Naive thymus-derived CD4-positive, alpha-beta T cell (primary cell): ENCODE measurements around the gene RAB7A. TPM values are rescaled to one million over a fixed set of nuclear protein-coding genes. Genes with fewer than 3 reads are reported as not detected.

Experiments
- ATAC-seq: fragments of 150-1000 bp; cut with Tn5 transposase; 2 replicates; pipeline ENCODE4 v1.10.0; 2021; ENCODE audit warnings: mild to moderate bottlenecking, moderate library complexity
- CTCF ChIA-PET: fragments of 350-600 bp; sonication (Branson Sonifier 250); formaldehyde crosslinking; loops from one replicate; lab custom pipeline; 2021; ENCODE audit warnings: antibody characterized with exemption; lab: Charles Lee
- POLR2A ChIA-PET: fragments of 350-600 bp; sonication (Branson Sonifier 250); formaldehyde crosslinking; loops from one replicate; lab custom pipeline; 2021; ENCODE audit warnings: antibody characterized with exemption, inconsistent platforms; lab: Charles Lee
- DNase-seq, 9 donors: peaks; one replicate each; pipeline versions ENCODE4 v3.0.0 to v3.0.0-alpha.2; 2020 to 2022; ENCODE audit warnings: mixed read lengths in 1 of 9
- H3K27ac ChIP-seq: one replicate; pipeline ENCODE4 v1.7.0; 2013; ENCODE audit warnings: mild to moderate bottlenecking, low read depth, low read length, moderate library complexity
- H3K27me3 ChIP-seq, 2 donors: one replicate each; pipeline ENCODE4 v1.7.0; 2013; ENCODE audit warnings: low read length in 2 of 2, mild to moderate bottlenecking in 2 of 2, moderate library complexity in 2 of 2; ENCODE audit not compliant: control insufficient read depth in 2 of 2, insufficient read depth in 2 of 2
- H3K36me3 ChIP-seq, 3 experiments: 1 replicate in 2 of 3; 2 replicates in 1 of 3; pipeline ENCODE4 v1.7.0; 2013; ENCODE audit warnings: low read length in 3 of 3, mild to moderate bottlenecking in 3 of 3, moderate library complexity in 1 of 3; ENCODE audit not compliant: insufficient read depth in 3 of 3, control insufficient read depth in 2 of 3
- H3K4me1 ChIP-seq, 2 donors: one replicate each; pipeline ENCODE4 v1.7.0; 2013; ENCODE audit warnings: low read length in 2 of 2, mild to moderate bottlenecking in 2 of 2, moderate library complexity in 1 of 2; ENCODE audit not compliant: control insufficient read depth in 2 of 2, insufficient read depth in 2 of 2
- H3K4me3 ChIP-seq: 2 replicates; pipeline ENCODE4 v1.7.0; 2013; ENCODE audit warnings: mild to moderate bottlenecking, low read length
- H3K9me3 ChIP-seq, 3 experiments: 1 replicate in 2 of 3; 2 replicates in 1 of 3; pipeline ENCODE4 v1.7.0; 2013; ENCODE audit warnings: low read length in 3 of 3; ENCODE audit not compliant: control insufficient read depth in 2 of 3
- H3K27ac Mint-ChIP-seq, 9 donors: one replicate each; pipeline ENCODE4 v1.8.0; 2020 to 2022; ENCODE audit warnings: mixed read lengths in 9 of 9, mild to moderate bottlenecking in 8 of 9, moderate library complexity in 5 of 9, inconsistent platforms in 2 of 9
- H3K27me3 Mint-ChIP-seq, 5 donors: one replicate each; pipeline ENCODE4 v1.8.0; 2021 to 2022; ENCODE audit warnings: mixed read lengths in 5 of 5, mild to moderate bottlenecking in 1 of 5
- H3K36me3 Mint-ChIP-seq, 5 donors: one replicate each; pipeline ENCODE4 v1.8.0; 2020 to 2022; ENCODE audit warnings: mixed read lengths in 5 of 5, mild to moderate bottlenecking in 3 of 5, inconsistent platforms in 1 of 5
- H3K4me1 Mint-ChIP-seq, 7 donors: one replicate each; pipeline ENCODE4 v1.8.0; 2020 to 2022; ENCODE audit warnings: mixed read lengths in 7 of 7, mild to moderate bottlenecking in 3 of 7, inconsistent platforms in 1 of 7
- H3K4me3 Mint-ChIP-seq, 10 donors: one replicate each; pipeline ENCODE4 v1.8.0; 2020 to 2022; ENCODE audit warnings: mild to moderate bottlenecking in 10 of 10, mixed read lengths in 10 of 10, moderate library complexity in 6 of 10, inconsistent platforms in 2 of 10
- H3K9me3 Mint-ChIP-seq, 11 donors: one replicate each; pipeline ENCODE4 v1.8.0; 2020 to 2022; ENCODE audit warnings: mixed read lengths in 11 of 11, mild to moderate bottlenecking in 4 of 11, inconsistent platforms in 1 of 11, moderate library complexity in 1 of 11
- intact Hi-C, 2 donors: fragments of 100-400 bp; cut with micrococcal nuclease; formaldehyde crosslinking; loops; one replicate each; pipeline ENCODE4 v1.15.1; 2023
- polyA plus RNA-seq, 2 donors: library from polyadenylated mRNA; unstranded; fragments of 300-500 nt; fragmentation: Illumina TruSeq; gene quantifications; one replicate each; pipeline ENCODE4 v1.2.3, GENCODE V29; 2021
- total RNA-seq, 6 experiments: library from RNA in 5 of 6; stranded (reverse) in 5 of 6; gene quantifications; 1 replicate in 5 of 6; 2 replicates in 1 of 6; pipeline ENCODE4 v1.2.3 and lab custom pipeline; 2021 to 2026

The RAB7A gene
- total and polyA plus RNA-seq, 7 experiments from 2014 or later: 124 to 249 (median 175) TPM

DNA sequence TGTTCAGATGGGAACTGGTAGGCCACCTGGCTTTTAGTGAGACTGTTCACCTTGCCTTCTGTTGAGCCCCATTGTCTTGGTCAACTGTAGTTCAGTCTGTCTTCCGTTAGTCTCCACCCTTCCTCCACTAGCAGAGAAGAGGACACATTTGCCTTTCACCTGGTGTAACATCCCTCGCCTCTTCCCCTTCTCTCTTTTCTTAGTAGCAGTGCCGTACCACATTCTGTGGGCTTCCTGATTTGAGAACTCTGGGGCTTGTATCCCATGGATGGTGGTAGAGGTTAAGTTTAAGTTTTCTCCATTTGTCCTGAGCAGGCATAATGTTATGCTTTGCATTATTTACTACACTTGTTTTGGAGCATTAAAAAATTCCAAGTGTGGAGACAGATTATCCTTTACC is 49.3 kb downstream of the RAB7A start:
- H3K4me1 Mint-ChIP-seq: peaks cover 31 to 86% (median 83%) of the 10 kb centered on the region in 7 donors

DNA sequence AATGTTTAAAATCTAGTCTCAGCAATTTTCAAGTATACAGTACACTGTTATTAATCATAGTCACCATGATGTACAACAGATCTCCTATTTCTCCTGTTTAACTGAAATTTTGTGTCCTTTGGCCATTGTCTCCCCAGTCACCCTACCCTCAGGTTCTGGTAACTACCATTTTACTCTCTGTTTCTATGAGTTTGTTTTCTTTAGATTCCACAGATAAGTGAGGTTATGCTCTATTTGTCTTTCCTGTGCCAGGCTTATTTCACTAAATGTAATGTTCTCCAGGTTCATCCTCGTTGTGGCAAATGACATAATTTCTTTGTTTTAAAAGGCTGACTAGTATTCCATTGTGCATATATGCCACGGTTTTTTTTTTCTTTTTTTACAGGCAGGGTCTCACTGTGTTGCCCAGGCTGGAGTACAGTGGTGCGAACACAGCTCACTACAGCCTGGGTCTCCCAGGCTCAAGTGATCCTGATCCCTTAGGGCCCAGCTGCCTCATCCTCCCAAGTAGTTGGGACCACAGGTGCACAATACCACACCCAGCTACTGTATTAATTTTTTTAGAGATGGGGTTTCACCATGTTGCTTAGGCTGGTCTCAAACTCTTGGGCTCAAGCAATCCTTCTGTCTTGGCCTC is 50.0 kb downstream of the RAB7A start:
- H3K4me3 ChIP-seq: no peak overlapping the region

More for the DNA sequence above, 49.3 kb downstream of the RAB7A start:
- peak overlapping the region in 8 of 9 donors; percentile 4 to 76 (median 38) for H3K27ac Mint-ChIP-seq
- Histone ChIP-seq H3K4me3 (no peak overlapping the region), H3K36me3 (no peaks in the 10 kb centered on the region), H3K4me1 (peaks cover 6 to 23% of the 10 kb centered on the region in 2 donors), H3K9me3 (no peaks in the 10 kb centered on the region), H3K27ac (peak overlapping the region; percentile 22), H3K27me3 (no peaks in the 10 kb centered on the region)
- no peak for ATAC-seq
- H3K36me3 Mint-ChIP-seq: peaks cover 0 to 38% (median 16%) of the 10 kb centered on the region in 5 donors
- peaks cover 0 to 9% (median 0%) of the 10 kb centered on the region in 11 donors for H3K9me3 Mint-ChIP-seq
- ChIA-PET POLR2A (no interaction called here), CTCF (no interaction called here)
- peak overlapping the region in 6 of 10 donors; percentile 1 to 58 (median 30) for H3K4me3 Mint-ChIP-seq
- no peaks in the 10 kb centered on the region for H3K27me3 Mint-ChIP-seq
- intact Hi-C loops: loop anchor here in 1 of 2 donors (2.0 kb wide), 1 partner anchor 14 kb away; no protein-coding TSS in a partner anchor
- no peak for DNase-seq

GRCh38 chr3:128780101-128780837 is 54.3 kb downstream of the RAB7A start:
- ATAC-seq: no peak
- Histone ChIP-seq H3K9me3 (no peaks in the 10 kb centered on the region), H3K4me3 (no peak overlapping the region), H3K36me3 (no peaks in the 10 kb centered on the region), H3K27ac (peak overlapping the region; percentile 22), H3K4me1 (peaks cover 0 to 30% of the 10 kb centered on the region in 2 donors), H3K27me3 (no peaks in the 10 kb centered on the region)
- CTCF ChIA-PET: interaction anchor here (0.6 to 3.6 kb wide), 4 partner anchors 9 to 95 kb away, joined by 3 to 18 read pairs (median 3); no protein-coding TSS in a partner anchor
- H3K4me3 Mint-ChIP-seq: peak overlapping the region in 2 of 10 donors; percentile 2 to 54
- H3K9me3 Mint-ChIP-seq: peaks cover 0 to 2% (median 0%) of the 10 kb centered on the region in 11 donors
- POLR2A ChIA-PET: interaction anchor here (1.3 to 2.6 kb wide), 3 partner anchors 8 to 31 kb away, joined by 3 to 19 read pairs (median 3); no protein-coding TSS in a partner anchor
- no peaks in the 10 kb centered on the region for H3K27me3 Mint-ChIP-seq
- peak overlapping the region in 8 of 9 donors; percentile 44 to 96 (median 74) for H3K27ac Mint-ChIP-seq
- H3K4me1 Mint-ChIP-seq: peaks cover 49 to 100% (median 90%) of the 10 kb centered on the region in 7 donors
- DNase-seq: no peak
- intact Hi-C loops: no loop called here
- peaks cover 0 to 15% (median 5%) of the 10 kb centered on the region in 5 donors for H3K36me3 Mint-ChIP-seq

More for the DNA sequence above, 50.0 kb downstream of the RAB7A start:
- Mint-ChIP-seq H3K36me3 (peaks cover 0 to 38% (median 16%) of the 10 kb centered on the region in 5 donors), H3K4me1 (peaks cover 35 to 86% (median 84%) of the 10 kb centered on the region in 7 donors), H3K9me3 (peaks cover 0 to 9% (median 0%) of the 10 kb centered on the region in 11 donors), H3K27ac (peak overlapping the region in 7 of 9 donors; percentile 3 to 84 (median 37)), H3K27me3 (no peaks in the 10 kb centered on the region), H3K4me3 (peak overlapping the region in 4 of 10 donors; percentile 2 to 61 (median 10))
- POLR2A ChIA-PET: interaction anchor here (1.0 kb wide), 1 partner anchor 9 kb away, joined by 3 read pairs; no protein-coding TSS in a partner anchor
- intact Hi-C loops: loop anchor here in 1 of 2 donors (2.0 kb wide), 1 partner anchor 13 kb away; no protein-coding TSS in a partner anchor
- Histone ChIP-seq H3K9me3 (no peaks in the 10 kb centered on the region), H3K27me3 (no peaks in the 10 kb centered on the region), H3K36me3 (no peaks in the 10 kb centered on the region), H3K4me1 (peaks cover 5 to 24% of the 10 kb centered on the region in 2 donors), H3K27ac (no peak overlapping the region)
- CTCF ChIA-PET: interaction anchor here (0.6 kb wide), 1 partner anchor 547 kb away, joined by 3 read pairs; no protein-coding TSS in a partner anchor
- ATAC-seq (no peak), DNase-seq (no peak)

DNA sequence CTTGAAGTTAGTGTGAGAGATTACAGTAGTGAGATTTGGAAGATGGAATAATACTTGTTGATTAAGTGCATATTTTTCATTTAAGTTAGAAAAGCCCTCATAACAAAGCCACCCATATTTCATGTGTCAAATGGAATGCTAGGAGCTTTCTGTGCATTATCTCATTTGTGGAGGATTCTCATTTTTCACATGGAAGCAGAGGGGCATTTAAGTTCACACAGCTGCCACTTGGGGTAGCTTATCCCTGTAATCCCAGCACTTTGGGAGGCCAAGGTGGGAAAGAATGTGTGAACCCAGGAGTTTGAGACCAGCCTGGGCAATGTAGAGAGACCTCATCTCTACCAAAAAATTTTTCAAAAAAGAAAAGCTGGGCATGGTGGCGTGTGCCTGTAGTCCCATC is 55.2 kb downstream of the RAB7A start:
- peaks cover 0 to 8% (median 0%) of the 10 kb centered on the region in 5 donors for H3K36me3 Mint-ChIP-seq
- Histone ChIP-seq H3K9me3 (no peaks in the 10 kb centered on the region), H3K36me3 (no peaks in the 10 kb centered on the region), H3K4me3 (no peak overlapping the region), H3K27me3 (no peaks in the 10 kb centered on the region), H3K4me1 (peaks cover under 1 to 34% of the 10 kb centered on the region in 2 donors), H3K27ac (no peak overlapping the region)
- ChIA-PET POLR2A (interaction anchor here (1.3 to 2.6 kb wide), 3 partner anchors 7 to 32 kb away, joined by 3 to 19 read pairs (median 3); no protein-coding TSS in a partner anchor), CTCF (interaction anchor here (1.1 to 3.6 kb wide), 2 partner anchors 11 to 14 kb away, joined by 3 to 18 read pairs; no protein-coding TSS in a partner anchor)
- peaks cover 0 to 2% (median 0%) of the 10 kb centered on the region in 11 donors for H3K9me3 Mint-ChIP-seq
- H3K27ac Mint-ChIP-seq: peak overlapping the region in 8 of 9 donors; percentile 48 to 96 (median 68)
- no peak for ATAC-seq
- intact Hi-C loops: no loop called here
- H3K27me3 Mint-ChIP-seq: no peaks in the 10 kb centered on the region
- H3K4me3 Mint-ChIP-seq: peak overlapping the region in 1 of 10 donors; percentile 8
- H3K4me1 Mint-ChIP-seq: peaks cover 55 to 99% (median 88%) of the 10 kb centered on the region in 7 donors
- no peak for DNase-seq

GRCh38 chr3:128782282-128783146 is 56.5 kb downstream of the RAB7A start:
- CTCF ChIA-PET: interaction anchor here (0.9 to 3.6 kb wide), 2 partner anchors 13 to 63 kb away, joined by 4 to 18 read pairs; no protein-coding TSS in a partner anchor
- POLR2A ChIA-PET: interaction anchor here (1.2 kb wide), 1 partner anchor 10 kb away, joined by 3 read pairs; no protein-coding TSS in a partner anchor
- intact Hi-C loops: no loop called here
- peaks cover 0 to 2% (median 0%) of the 10 kb centered on the region in 11 donors for H3K9me3 Mint-ChIP-seq
- H3K27me3 ChIP-seq: no peaks in the 10 kb centered on the region
- H3K4me3 Mint-ChIP-seq: no peak overlapping the region
- peaks cover 0 to 5% (median 0%) of the 10 kb centered on the region in 5 donors for H3K36me3 Mint-ChIP-seq
- ATAC-seq (no peak), DNase-seq (no peak)
- no peak overlapping the region for H3K4me3 ChIP-seq
- peak overlapping the region; percentile 45 to 96 (median 80) for H3K27ac Mint-ChIP-seq
- peaks cover 63 to 99% (median 88%) of the 10 kb centered on the region in 7 donors for H3K4me1 Mint-ChIP-seq
- H3K27me3 Mint-ChIP-seq: no peaks in the 10 kb centered on the region
- H3K27ac ChIP-seq: no peak overlapping the region
- no peaks in the 10 kb centered on the region for H3K36me3 ChIP-seq
- H3K4me1 ChIP-seq: peaks cover 11 to 46% of the 10 kb centered on the region in 2 donors
- H3K9me3 ChIP-seq: no peaks in the 10 kb centered on the region
